GM13977 (cell line): Measurements from ENCODE around the gene RTP1.

Experiments used
- DNase-seq: peaks from one replicate; pipeline ENCODE4 v3.0.0; 2012; ENCODE audit warnings: low spot score
- CTCF ChIP-seq: IDR thresholded peaks from 2 replicates; pipeline ENCODE4 v1.5.1; 2012; ENCODE audit warnings: mild to moderate bottlenecking, control low read depth; ENCODE audit not compliant: insufficient read depth; ENCODE audit errors: extremely low read depth, missing control alignments
- in situ Hi-C: fragments of 300-500 bp; cut with MboI; formaldehyde crosslinking; loops from one replicate; pipeline ENCODE4 v1.12.0; 2022; ENCODE audit warnings: low sequenced_read_pairs, low pct_unique_long_range_greater_than_20kb, mixed read lengths, inconsistent platforms; ENCODE audit not compliant: unreplicated experiment

RTP1 gene

GRCh38 chr3:187183210-187183862, 13.9 kb upstream of the RTP1 start:
- in situ Hi-C loops: no loop called here
- no peak for DNase-seq
- no peak for TF ChIP-seq CTCF

- in situ Hi-C loops: no loop called here
- no peak for TF ChIP-seq CTCF
- DNase-seq: no peak
Measured at GRCh38 chr3:187183903-187184302, 13.4 kb upstream of the RTP1 start.

- TF ChIP-seq CTCF: no peak
- in situ Hi-C loops: no loop called here
Measured at GRCh38 chr3:187185759-187186158, 11.5 kb upstream of the RTP1 start.

GRCh38 chr3:187186375-187186774, 10.9 kb upstream of the RTP1 start:
- no peak for TF ChIP-seq CTCF
- in situ Hi-C loops: no loop called here

More at GRCh38 chr3:187185759-187186158, 11.5 kb upstream of the RTP1 start:
- no peak for DNase-seq

GRCh38 chr3:187186801-187187421, 10.4 kb upstream of the RTP1 start:
- TF ChIP-seq CTCF: no peak
- no peak for DNase-seq
- in situ Hi-C loops: no loop called here

More at GRCh38 chr3:187186375-187186774, 10.9 kb upstream of the RTP1 start:
- no peak for DNase-seq

- in situ Hi-C loops: no loop called here
- no peak for TF ChIP-seq CTCF
- no peak for DNase-seq
Measured at GRCh38 chr3:187188931-187189330, 8.4 kb upstream of the RTP1 start.
